ENCODE data around the gene PGAP3.

Gene PGAP3

DNA sequence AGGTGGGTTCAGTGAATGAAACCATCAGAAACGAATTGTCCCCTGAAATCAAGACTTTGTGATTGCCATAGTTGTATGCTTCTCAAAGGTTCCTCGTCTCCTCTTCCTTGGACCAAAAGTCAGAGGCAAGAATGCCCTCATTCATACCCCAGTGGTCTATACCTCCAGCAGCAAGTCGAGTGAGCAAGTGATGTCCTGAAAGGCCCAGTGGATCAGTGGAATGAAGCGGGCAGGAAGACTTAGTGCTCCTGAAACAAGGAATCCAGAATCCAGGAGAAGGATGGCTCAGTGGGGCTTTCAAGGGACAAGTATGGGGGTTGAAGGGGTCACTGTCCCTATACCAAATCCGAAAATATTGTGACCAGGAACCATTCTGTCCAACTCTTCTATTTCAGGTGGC, 6.7 kb upstream of the PGAP3 start:
- DNase-seq: no peak

DNA sequence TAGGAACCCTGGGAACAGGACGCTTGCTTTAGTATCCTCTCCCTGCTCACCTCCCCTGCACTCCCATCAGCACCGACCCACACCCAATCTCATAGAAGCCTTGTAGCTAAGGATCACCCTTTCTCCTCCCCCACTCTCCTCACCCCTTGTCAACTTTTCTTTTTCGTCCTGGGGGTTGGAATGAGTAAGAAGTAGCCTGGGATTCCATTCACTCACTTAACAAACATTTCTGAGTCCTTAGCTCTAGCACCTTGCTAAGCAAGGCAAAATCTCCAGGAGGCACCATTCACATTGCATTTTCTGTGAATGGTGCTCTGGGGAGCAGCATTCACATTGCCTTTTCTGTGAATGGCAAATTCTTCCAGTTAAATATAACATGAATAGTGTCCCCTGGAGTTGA, 1.1 kb upstream of the PGAP3 start:
- no peak for DNase-seq

DNA sequence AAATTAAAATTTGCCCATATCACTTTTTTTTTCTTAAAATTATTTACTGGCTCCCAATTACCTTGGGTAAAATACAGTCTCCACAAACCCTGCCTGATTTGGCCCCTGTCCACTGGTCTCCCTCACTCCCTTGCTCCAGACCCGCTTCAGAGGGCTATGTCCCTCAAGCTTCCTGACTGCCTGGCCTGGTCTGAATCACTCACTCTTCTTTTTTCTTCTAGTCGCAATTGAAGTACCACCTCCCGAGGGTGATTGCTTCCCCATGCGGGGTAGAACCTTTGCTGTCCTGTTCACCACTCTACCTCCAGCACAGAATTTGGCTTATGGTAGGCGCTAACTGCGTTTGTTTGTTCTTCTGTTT, 598 bp upstream of the PGAP3 start:
- no peak for DNase-seq

DNA sequence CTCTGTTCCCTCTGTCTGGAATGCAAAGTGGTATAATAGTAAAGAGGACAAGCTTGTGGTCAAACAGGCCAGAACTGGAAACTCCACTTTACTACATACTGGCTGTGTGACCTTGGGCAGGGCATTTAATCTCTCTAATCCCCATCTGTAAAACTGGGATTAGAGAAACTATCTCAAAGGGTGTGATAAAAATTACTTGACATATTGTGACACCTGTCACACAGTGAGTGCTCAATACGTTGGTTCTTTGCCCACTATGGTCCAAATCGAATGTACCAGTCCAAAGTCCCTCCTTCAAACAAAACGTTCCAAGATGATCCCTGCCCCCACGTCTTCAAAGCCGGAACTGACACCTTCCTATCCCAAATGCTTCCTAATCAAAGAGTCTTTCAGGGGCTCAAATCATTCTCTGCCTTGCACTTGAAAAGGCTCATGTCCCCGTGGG, 734 bp downstream of the PGAP3 start:
- DNase-seq: no peak

DNA sequence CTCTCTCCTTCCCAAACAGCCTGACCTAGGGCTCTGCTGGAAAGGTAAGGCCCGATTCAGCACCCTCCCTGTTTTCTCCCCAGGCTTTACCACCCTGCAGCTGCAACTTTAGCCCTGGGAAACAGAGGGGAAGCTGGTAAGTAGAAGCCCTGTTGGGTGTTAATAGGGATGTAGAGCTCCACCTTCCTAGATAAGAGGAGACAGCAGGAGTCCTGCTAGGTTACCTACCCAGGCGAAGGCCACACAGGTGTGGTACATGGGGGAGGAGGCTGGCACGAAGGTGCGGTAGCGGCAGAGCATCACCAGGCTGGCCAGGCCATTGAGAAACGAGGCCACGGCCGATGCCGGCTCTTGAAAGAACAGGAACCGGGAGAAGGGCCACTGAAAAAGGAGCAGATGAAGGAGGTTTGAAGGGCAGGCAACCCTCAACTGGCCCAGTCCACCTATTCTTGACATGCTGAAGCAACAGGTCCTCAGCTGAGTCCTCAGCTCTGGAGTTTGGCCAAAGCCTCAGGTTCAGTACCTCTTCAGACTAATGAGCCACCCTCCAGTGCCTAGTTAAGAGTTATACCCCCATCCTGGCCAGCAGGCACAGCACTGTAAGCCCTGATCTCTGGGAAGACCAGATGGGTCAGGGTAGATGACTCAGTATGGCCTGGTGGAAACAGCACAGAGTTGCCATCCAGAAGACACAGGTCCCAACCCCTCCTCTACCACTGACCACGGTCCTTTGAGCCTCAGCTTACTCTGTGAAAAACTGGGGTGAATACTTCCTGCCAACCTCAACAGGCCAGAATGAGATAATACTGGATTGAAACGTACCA, 3.3 kb downstream of the PGAP3 start:
- no peak for DNase-seq

DNA sequence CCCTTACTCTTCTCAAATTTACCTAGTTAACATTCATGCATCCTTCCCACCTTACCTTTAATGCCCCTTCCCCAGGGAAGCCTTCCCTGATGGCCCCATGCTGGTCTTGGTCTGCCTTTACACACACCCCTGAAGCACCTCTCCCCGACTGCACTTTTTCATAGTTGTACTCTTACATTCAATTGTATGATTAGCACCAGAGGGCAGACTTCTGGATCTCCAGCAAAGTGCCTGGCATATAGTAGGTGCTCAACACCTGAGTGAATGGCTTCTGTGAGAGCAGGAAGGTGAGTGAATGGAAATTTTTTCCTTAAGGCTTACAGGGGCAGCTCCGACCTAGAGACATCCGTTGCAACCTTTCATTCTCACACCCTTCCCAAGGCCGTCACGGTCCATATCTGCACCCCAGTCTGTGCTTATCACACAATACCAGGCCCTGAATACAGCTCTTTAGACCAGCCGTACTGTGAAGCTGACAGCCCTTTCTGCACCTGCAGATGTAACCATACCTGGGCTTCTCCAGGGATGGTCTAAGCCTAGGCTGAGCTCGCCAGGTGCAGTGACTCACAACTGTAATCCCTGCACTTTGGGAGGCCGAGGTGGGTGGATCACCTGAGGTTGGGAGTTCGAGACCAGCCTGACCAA, 4.4 kb downstream of the PGAP3 start:
- DNase-seq: no peak

DNA sequence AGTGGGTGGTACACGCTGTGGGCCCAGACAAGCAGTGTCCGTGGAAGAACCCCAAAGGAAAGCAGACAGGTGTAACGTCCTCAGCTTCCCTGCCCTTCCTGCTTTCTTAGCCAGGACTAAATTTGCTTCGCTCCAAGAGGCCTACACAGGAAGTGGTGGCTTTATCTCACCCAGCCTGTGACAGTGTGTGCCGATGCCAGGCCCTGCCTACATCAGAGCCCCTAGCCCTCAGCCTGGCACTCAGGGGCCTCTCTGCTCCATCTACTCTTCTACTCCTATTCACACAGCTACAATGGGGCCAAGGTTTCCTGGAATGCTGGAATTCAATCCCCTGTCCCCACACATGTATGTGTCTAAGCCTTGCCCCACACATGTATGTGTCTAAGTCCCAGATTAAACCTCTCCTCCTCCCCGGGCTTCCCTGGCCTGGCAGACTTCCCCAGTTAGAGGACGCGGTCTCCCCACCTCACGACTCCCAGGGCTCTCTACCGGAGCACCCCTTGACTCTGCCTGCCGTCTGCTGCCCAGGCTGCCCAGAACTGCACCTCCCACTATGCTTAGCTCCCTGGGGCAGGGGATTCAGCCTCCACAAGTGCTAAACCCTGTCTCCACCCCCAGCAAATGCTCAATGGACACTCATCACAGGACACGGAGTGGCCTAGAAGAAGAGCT, 8.2 kb downstream of the PGAP3 start:
- DNase-seq: peak; percentile 61

DNA sequence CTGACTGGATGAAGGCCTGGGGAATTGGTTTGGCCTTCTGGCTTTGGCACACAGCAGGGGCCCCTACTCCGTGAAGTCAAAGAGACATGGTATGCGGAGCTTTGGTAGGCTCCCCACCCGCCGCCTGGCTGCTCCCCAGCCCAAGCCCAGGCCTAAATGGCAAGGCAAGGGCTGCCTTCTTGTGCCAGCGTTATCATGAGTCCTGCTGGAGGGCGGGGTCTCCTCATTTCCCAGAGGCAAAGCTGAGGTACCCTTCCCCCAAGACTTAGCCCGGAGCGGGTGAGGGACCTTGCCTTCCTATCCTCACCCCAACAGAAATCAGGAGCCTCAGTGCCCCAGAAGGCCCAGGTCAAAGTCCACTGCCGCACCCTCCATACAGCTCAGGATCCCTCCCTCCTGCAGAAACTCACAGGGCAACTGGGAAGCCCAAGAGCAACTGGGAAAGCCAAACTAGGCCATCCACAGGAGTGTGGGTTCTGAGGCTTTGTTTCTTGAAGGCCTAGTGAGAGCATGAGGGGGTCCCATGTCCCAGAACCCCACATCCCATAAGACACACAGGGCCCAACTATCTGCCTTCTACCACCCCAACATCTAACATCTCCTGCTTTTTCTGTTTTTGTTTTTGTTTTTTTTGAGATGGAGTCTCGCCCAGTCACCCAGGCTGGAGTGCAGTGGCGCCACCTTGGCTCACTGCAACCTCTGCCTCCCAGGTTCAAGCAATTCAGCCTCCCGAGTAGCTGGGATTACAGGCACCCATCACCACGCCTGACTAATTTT, 9.3 kb downstream of the PGAP3 start:
- DNase-seq: no peak

DNA sequence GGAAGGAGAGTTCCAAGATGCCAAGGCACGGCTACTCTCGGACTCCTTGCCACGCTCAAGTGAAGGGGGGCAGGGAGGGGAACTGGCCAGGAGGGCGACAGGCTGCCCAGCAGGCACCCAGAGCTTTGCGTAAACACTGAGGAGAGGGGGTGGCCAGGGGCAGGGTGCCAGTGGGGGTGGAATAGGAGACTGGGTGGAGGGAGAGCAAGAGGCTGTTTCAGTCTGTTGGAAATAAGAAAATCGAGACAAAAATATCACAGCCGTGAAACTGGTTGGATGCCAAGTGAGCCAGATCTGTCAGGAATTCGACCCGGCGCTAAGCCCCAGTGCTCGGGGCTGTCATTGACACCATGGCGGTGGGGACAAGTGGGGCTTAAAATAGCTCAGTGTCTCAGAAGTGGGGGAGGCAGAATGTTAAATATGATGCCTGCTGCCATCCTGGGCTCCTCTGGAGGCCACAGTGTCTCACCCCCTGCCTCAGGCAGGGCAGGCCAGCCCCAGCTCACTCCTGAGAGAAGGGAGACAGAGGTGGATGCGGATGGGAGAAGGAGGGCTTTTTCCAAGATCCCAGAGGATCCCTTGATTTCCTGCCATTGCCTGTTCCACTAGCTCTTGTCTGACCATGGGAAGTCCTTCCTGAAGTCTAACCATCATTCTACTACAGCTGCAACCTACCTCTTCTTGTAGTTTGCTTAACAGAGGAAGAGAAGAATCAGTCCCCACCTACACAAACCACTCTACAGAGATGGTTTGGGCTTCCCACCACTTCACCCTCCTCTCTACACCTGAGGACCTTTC, 10.1 kb downstream of the PGAP3 start:
- DNase-seq: no peak

DNA sequence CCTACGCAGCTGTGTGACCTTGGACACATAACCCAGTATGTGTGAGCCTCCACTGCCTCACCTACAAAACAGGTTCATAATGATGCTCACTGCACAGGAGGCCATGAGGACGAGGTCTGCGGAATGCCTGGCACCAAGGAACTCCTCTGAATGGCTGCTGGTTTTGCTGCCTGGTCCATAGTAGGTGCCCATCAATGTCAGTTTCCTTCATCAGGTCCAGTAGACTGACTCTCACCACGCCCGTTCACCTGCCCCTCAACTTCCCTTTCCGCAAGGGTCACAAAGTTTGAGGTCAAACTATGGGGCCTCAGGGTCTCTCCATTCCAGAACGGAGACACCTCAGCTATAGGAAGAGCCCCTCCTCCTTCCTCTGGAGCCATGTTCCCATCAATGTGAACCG, 10.8 kb downstream of the PGAP3 start:
- DNase-seq: no peak

DNA sequence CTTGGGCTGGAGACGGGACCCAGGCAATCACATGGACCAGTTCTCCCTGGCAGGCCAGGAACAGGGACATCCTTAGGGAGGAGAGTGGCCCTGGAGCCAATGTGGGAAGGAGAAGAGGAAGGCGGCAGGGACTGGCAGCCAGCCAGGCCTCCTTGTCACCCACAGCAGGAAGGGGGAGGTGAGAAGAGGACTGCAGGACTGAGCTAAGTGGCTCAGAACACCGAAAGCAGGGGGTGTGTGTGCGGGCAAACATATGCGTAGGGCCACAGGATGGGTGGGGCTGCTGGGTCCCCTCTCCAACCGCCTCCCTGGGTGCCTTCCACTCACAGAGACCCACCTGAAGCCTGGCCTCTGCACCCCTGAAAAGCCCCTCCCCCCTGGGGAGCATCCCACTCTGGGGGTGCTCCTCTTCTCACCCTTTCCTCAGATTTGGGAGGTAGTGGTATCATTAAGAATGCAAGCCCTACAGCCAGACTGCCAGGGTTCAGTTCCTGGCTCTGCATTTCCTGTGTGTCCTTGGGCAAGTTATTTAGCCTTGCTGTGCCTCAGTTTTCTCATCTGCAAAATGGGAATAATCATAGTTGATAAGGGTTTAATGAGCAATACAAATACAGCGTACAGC, 11.5 kb downstream of the PGAP3 start:
- peak; percentile 71 for DNase-seq

DNA sequence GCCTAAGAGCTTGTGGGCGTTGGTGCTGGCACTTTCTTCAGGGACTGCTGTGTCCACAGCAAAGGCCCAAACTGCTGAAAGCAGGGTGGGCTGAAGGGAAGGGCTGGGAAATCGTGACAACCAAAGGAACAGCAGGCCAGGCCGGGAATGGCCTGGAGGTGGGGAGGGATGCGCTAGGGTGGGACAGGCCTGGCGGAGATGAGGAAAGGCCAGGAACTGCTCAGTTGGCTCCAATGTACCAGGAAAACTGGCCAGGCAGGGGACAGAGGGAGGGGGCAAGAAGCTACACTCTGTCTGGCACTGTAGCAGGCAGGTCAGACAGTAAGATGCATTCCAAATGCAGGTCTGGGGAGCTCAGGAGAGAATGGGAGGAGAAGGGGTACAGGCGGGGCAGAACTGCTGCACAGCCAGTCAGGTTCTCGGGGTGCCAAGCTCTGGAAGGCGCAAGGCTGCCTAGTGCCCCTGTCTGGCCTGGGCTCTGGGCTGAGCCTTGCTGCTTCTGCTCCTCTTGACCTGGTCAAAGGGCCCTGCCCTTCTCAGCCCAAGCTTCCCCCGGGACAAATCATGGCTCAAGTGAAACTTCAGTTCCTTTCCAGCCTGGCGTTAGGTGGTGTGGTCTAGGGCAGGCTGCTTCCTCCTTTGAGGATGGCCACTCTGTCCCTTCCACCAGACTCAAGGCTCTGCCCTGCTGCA, 12.3 kb downstream of the PGAP3 start:
- no peak for DNase-seq

DNA sequence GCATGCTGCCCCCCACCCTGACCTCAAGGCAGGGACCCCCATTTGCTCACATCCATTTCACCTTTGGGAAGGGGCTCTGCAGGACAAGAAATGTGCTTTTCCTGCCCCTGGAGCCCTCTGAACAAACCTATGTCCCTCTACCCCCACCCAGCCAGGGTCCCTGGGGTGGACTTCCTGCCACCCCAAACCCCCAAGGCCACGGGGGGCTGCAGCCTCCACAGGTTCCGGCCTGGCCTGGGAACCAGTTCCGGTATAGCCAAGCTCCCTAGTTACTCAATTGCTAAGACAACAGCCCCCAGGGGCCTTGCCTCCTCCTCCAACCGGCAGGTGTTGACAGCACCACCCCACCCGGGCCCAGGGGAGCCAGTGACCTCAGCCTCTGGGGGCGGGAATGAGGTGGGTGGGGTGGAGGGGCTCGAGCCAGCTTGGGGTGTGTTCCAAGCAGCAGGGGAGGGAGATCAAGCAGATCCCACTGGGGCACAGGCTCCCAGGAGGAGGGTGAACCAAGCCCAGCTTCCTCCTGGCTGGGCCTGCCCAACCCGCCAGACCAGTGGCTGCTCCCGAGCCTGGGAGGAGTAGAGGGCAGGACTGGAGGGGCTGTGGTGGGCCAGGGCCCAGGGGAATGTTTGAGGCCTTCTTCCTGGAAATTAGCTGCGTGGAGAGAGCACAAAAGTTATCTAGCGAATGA, 13.0 kb downstream of the PGAP3 start:
- no peak for DNase-seq

DNA sequence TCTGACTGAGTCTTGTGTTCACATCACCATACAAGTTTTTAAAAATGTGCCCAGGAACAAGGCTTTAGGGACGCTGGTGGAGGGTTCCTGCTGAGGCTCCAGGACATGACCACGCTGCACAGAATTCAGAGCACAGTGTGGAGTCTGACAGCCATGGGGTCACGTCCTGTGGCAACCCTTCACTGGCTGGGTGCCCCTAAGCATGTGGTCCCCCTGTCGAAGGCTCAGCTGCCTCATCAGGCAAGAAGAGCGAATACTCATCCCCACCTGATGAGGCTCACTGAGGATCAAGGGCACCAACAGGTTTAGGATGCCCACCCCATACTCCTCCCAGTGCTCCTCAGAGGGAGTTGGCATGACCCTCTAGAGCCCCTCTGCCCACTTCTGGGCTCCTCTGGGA, 13.7 kb downstream of the PGAP3 start:
- DNase-seq: no peak

DNA sequence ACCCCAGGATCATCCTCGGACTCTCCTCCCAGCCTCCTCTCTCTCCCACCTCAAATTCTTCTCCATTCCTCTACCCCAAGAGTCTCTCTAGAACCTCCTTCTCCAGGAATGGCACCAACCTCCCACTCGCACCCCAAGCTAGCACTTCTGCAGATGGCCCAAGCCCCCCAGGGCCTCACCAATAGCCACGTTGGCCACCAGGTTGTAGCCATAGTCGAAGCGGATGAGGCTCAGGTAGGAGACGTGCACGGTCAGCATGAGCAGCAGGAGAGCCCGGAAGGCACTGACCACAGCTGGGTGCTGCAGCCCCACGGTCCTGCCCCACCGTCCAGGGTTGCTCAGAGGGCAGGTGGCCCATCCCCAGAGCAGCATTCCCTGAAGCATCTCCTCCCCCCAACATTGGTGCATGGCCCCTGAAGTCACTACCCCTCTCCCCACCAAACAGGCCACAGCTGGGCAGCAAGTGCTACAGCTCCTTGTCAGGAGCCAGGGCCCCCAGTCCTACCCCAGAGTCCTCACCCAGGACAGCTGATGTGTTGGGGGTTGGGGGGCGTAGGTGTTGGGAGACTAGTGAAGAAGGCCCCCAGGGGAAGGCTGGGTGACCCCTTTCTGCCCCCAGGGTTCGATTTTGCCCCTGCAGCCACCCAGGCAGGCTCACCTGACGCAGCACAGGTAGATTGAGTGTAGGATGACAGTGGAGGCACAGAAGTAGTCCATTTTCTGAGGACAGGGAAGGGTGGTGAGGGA, 14.3 kb downstream of the PGAP3 start:
- DNase-seq: no peak

DNA sequence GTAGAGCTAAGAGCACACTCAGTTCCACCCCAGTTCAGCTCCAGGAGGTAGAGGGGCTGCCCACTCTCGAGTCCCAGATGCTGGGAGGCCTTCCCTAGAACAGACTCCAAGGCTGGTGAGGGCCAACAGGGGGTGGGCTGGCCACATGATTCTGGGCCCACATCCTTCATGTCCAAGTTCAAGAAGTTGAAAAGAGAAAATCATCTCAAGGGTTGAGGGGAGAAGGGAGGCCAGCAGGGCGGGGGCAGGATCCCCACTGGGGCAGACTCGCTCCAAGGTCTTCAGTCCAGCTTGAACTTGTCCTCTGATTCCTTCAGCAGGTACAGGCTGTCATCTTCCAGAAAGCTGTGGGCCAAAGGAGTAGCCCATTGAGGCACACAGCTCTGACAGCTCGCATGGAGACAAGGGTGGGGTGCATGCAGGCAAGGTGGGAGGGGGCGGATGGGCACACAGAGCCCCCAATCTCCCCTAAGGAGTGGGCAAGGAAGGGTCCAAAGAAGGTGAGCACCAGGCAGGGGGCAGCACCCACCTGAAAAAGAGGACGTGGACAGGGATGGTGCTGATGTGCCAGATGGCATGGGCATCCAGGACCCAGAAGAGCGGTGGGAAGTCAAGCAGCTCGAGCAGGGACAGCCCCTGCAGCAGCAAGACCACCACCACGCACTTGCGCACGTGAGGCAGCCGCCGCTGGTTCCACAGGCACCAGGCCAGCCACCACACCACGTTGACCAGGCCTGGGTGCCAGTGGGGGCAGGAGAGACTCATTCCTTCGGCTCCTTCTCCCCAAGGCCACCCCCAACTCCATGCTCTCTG, 15.1 kb downstream of the PGAP3 start:
- no peak for DNase-seq

DNA sequence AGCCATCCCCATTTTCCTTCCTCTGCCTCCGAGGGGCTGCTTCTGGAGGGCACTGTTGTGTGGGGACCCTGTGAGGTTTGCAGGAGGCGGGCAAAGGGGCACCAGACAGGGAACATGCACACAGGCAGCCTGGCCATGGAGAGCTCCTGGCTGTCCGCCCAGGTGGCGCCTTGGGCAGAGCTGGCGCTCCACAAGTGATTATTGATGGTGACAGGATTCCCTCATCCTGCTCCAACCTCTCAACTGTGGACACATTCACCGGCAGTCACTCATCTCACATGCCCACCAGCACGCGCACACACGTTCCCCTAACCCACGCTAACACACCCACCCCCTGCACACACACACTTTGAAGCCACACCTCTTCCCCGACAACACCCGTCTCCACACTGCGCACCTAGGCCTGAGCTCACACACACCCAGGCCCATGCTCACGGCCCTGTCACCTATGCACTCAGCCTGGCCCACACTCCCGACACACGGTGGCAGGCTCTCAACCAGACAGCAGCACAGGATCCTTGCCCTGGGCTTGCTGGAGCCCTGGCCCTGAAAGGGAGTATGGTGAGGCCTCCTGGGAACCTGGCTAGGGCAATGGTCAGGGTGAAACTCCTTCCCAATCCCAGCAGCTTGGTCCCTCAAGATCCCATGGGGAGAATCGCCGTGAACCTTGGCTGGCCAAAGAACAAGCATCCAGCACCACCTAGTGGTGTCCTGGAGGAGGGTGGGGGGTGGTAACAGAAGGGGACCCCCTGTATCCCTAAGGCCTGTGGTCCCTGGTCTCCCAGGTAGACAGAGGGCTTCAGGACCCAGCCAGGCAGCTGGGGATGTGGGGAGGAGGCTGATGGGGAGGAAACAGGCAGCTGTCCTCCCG, 16.0 kb downstream of the PGAP3 start:
- DNase-seq: no peak

DNA sequence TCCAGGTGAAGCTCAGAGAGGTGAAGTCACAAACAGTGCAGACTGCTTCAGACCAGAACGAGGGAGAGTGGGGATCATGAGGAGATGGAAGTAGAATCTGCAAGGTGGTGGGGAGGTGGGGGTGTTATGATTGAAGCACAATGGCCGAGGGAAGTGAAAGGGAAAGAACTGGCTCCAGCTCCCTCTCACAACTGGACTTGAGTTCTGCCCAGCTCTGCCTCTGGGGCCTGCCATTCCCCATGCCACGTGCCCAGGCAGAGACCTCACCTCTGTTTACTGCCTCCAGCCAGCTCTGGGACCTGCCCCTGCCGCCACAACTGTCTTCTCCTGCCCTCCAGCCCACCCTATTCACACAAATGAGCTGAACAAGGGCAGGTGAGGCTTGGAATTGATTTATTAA, 17.1 kb downstream of the PGAP3 start:
- no peak for DNase-seq

Measured in CD4-positive, alpha-beta T cell treated with Interleukin-12 subunit alpha and Interleukin-12 subunit beta, for 1 hour (primary cell).